K562 (cell line): ENCODE data around the gene MITF. TPM values are rescaled to one million over a fixed set of nuclear protein-coding genes. Genes with fewer than 3 reads are reported as not detected.
A peak's percentile ranks its signal among the peaks of the same experiment; 100 is the strongest.

Experiments
- ATF1 ChIP-seq, 2 experiments: fragments of 450-650 bp in 1 of 2; IDR thresholded peaks; 2 replicates each; pipeline ENCODE4 v1.6.1; 2016; ENCODE audit warnings: missing compliant biosample characterization in 1 of 2, missing genetic modification characterization in 1 of 2
- BCLAF1 ChIP-seq, 2 experiments: fragments of 450-650 bp in 1 of 2; IDR thresholded peaks; 2 replicates each; pipeline ENCODE4 v1.6.1; 2011 to 2017; ENCODE audit warnings: low read depth in 2 of 2, antibody characterized with exemption in 1 of 2, borderline replicate concordance in 1 of 2, low read length in 1 of 2, mild to moderate bottlenecking in 1 of 2, mixed read lengths in 1 of 2; ENCODE audit not compliant: control insufficient read depth in 1 of 2
- BDP1 ChIP-seq: IDR thresholded peaks from 3 replicates; pipeline ENCODE4 v1.6.1; 2011; ENCODE audit not compliant: insufficient read length, insufficient read depth
- CBFB ChIP-seq: sonication (generic); formaldehyde crosslinking; IDR thresholded peaks from 2 replicates; pipeline ENCODE4 v1.4.0; 2020; ENCODE audit warnings: mild to moderate bottlenecking, missing genetic modification reagents
- HOXB6 ChIP-seq: fragments of 250-450 bp; sonication (Bioruptor Pico); IDR thresholded peaks from 2 replicates; pipeline ENCODE4 v1.5.1; 2022; ENCODE audit warnings: mild to moderate bottlenecking, borderline replicate concordance
- ILF3 ChIP-seq: fragments of 450-650 bp; IDR thresholded peaks from 2 replicates; pipeline ENCODE4 v1.6.1; 2018; ENCODE audit warnings: antibody characterized with exemption, mild to moderate bottlenecking, moderate library complexity, borderline replicate concordance
- JUN ChIP-seq, 2 experiments: sonication (generic) in 1 of 2; formaldehyde crosslinking in 1 of 2; IDR thresholded peaks; 2 replicates each; pipeline versions ENCODE4 v1.6.1 to v1.8.0; 2012 to 2022; ENCODE audit warnings: borderline replicate concordance in 2 of 2, mild to moderate bottlenecking in 2 of 2, improper control_type of control experiment in 1 of 2, low read depth in 1 of 2, low read length in 1 of 2, missing genetic modification reagents in 1 of 2
- OTX1 ChIP-seq: fragments of 450-650 bp; formaldehyde crosslinking; IDR thresholded peaks from 2 replicates; pipeline ENCODE4 v1.4.0; 2022; ENCODE audit warnings: mild to moderate bottlenecking
- PCBP1 ChIP-seq: fragments of 200-400 bp; formaldehyde crosslinking; IDR thresholded peaks from 2 replicates; pipeline ENCODE4 v1.6.1; 2018; ENCODE audit warnings: mild to moderate bottlenecking, low read depth, low read length; ENCODE audit not compliant: poor library complexity, severe bottlenecking
- TAF15 ChIP-seq: fragments of 200-400 bp; formaldehyde crosslinking; IDR thresholded peaks from 2 replicates; pipeline ENCODE4 v1.6.1; 2017; ENCODE audit warnings: mild to moderate bottlenecking, low read depth, low read length, moderate library complexity
- ZNF224 ChIP-seq: sonication (generic); formaldehyde crosslinking; IDR thresholded peaks from 2 replicates; pipeline ENCODE4 v1.8.0; 2022; ENCODE audit warnings: mild to moderate bottlenecking, missing genetic modification reagents
- ZNF263 ChIP-seq: sonication (generic); formaldehyde crosslinking; IDR thresholded peaks from 2 replicates; pipeline ENCODE4 v1.8.0; 2022; ENCODE audit warnings: mild to moderate bottlenecking, missing genetic modification reagents, borderline replicate concordance
- ZNF584 ChIP-seq: fragments of 200-800 bp; sonication (Bioruptor generic); IDR thresholded peaks from 2 replicates; pipeline ENCODE4 v1.6.1; 2016; ENCODE audit warnings: low read depth, mild to moderate bottlenecking, missing genetic modification characterization, missing compliant biosample characterization
- polyA plus RNA-seq, 8 experiments: library from polyadenylated mRNA; depleted of rRNA in 4 of 8; stranded (reverse) in 5 of 8; unstranded in 3 of 8; fragments of >200 nt; fragmentation: Nextera tagmentation in 2 of 8; fragmentation: Illumina TruSeq in 1 of 8; extraction: Ambion mirVana in 2 of 8; extraction: Trizol in 1 of 8; gene quantifications; 2 replicates each; pipeline versions ENCODE4 v1.2.1 to v1.2.3, GENCODE V29; 2011 to 2014; ENCODE audit warnings: inconsistent platforms in 1 of 8, missing spikeins in 1 of 8
- total RNA-seq, 7 experiments: library from RNA; depleted of rRNA in 6 of 7; stranded (reverse); fragments of >200 nt in 6 of 7; fragmentation: Illumina TruSeq in 2 of 7; extraction: Trizol in 2 of 7; gene quantifications; 2 replicates each; pipeline versions ENCODE4 v1.2.1 to v1.2.3, GENCODE V29; 2011 to 2021; ENCODE audit warnings: low replicate concordance in 1 of 7
- TF ChIP-seq, protein P1 (sequence below): fragments of 250-450 bp; sonication (Bioruptor Pico); IDR thresholded peaks from 2 replicates; pipeline ENCODE4 v1.9.0; 2021; ENCODE audit warnings: mild to moderate bottlenecking, inconsistent platforms
- TF ChIP-seq, protein P2 (sequence below): fragments of 250-450 bp; sonication (Bioruptor Pico); IDR thresholded peaks from 2 replicates; pipeline ENCODE4 v1.6.1; 2021; ENCODE audit warnings: mild to moderate bottlenecking
- TF ChIP-seq, protein P3 (sequence below): fragments of 250-450 bp; sonication (Bioruptor Pico); IDR thresholded peaks from 2 replicates; pipeline ENCODE4 v1.4.0; 2020; ENCODE audit warnings: mild to moderate bottlenecking, moderate library complexity

Gene MITF
- total and polyA plus RNA-seq, 9 of the 15 experiments (the other 6 are each of a cell fraction or from before 2014, with no cell fraction given) = 5.6 to 14.9 (median 11.1) TPM

DNA sequence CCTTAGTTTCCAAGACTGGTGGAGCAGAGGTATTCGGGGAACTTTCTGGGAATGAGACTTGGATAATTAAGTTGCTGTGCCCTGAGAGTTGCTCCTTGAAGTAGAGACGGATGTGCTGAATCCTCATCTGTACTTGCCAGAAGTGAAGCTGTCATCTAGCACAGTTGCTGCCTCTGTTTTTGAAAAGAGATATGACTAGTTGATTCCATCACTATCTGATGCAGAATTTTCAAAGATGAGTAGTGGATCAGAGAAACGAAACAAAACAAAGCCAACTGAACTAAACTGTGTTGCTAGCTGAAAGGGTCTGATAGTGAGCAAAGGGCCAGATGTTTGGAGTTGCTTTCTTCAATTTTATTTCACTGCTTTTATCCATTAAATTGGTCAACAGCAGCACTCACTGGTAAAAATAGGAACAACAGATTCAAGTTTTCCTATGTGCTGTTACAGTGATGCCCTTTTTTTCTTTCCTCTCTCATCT is 52.7 kb downstream of the MITF start (continued):
- TF ChIP-seq TAF15 (no peak), CBFB (CRISPR knock-in tag) (no peak), ZNF263 (CRISPR knock-in tag) (no peak), ZNF584 (CRISPR knock-in tag) (0 out of 2 replicates have a peak, but pooled peaks have one; percentile 44), BCLAF1 (IDR thresholded peaks at IDR 0.05; ENCODE audit: borderline replicate concordance in 1 of 2, control insufficient read depth in 1 of 2, low read depth in 2 of 2, low read length in 1 of 2) (0 out of 4 replicates have a peak, but pooled peaks of 1 of the 2 experiments have one; percentile 47), JUN (IDR thresholded peaks at IDR 0.05; ENCODE audit: borderline replicate concordance, low read depth, low read length) (peak; percentile 60; the same call in 1 of the 2 replicates), JUN (CRISPR knock-in tag; IDR thresholded peaks at IDR 0.05; ENCODE audit: borderline replicate concordance) (no peak), BDP1 (no peak), PCBP1 (no peak), OTX1 (CRISPR knock-in tag) (no peak), HOXB6 (no peak), ATF1 (CRISPR knock-in tag; IDR thresholded peaks at IDR 0.05) (no peak), ATF1 (tag; IDR thresholded peaks at IDR 0.05) (peak; percentile 83), ILF3 (0 out of 2 replicates have a peak, but pooled peaks have one; percentile 47), ZNF224 (CRISPR knock-in tag) (no peak)
- TF ChIP-seq, protein P1, sequence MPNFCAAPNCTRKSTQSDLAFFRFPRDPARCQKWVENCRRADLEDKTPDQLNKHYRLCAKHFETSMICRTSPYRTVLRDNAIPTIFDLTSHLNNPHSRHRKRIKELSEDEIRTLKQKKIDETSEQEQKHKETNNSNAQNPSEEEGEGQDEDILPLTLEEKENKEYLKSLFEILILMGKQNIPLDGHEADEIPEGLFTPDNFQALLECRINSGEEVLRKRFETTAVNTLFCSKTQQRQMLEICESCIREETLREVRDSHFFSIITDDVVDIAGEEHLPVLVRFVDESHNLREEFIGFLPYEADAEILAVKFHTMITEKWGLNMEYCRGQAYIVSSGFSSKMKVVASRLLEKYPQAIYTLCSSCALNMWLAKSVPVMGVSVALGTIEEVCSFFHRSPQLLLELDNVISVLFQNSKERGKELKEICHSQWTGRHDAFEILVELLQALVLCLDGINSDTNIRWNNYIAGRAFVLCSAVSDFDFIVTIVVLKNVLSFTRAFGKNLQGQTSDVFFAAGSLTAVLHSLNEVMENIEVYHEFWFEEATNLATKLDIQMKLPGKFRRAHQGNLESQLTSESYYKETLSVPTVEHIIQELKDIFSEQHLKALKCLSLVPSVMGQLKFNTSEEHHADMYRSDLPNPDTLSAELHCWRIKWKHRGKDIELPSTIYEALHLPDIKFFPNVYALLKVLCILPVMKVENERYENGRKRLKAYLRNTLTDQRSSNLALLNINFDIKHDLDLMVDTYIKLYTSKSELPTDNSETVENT (CRISPR knock-in tag) = no peak
- TF ChIP-seq, protein P2, sequence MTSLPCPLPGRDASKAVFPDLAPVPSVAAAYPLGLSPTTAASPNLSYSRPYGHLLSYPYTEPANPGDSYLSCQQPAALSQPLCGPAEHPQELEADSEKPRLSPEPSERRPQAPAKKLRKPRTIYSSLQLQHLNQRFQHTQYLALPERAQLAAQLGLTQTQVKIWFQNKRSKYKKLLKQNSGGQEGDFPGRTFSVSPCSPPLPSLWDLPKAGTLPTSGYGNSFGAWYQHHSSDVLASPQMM (CRISPR knock-in tag) = no peak
- TF ChIP-seq, protein P3, sequence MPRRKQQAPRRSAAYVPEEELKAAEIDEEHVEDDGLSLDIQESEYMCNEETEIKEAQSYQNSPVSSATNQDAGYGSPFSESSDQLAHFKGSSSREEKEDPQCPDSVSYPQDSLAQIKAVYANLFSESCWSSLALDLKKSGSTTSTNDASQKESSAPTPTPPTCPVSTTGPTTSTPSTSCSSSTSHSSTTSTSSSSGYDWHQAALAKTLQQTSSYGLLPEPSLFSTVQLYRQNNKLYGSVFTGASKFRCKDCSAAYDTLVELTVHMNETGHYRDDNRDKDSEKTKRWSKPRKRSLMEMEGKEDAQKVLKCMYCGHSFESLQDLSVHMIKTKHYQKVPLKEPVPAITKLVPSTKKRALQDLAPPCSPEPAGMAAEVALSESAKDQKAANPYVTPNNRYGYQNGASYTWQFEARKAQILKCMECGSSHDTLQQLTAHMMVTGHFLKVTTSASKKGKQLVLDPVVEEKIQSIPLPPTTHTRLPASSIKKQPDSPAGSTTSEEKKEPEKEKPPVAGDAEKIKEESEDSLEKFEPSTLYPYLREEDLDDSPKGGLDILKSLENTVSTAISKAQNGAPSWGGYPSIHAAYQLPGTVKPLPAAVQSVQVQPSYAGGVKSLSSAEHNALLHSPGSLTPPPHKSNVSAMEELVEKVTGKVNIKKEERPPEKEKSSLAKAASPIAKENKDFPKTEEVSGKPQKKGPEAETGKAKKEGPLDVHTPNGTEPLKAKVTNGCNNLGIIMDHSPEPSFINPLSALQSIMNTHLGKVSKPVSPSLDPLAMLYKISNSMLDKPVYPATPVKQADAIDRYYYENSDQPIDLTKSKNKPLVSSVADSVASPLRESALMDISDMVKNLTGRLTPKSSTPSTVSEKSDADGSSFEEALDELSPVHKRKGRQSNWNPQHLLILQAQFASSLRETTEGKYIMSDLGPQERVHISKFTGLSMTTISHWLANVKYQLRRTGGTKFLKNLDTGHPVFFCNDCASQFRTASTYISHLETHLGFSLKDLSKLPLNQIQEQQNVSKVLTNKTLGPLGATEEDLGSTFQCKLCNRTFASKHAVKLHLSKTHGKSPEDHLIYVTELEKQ (CRISPR knock-in tag) = no peak
